Measurements from ENCODE around the gene JAK1.
"Not testable (repeated sequence)": the region's sequence is repeated elsewhere in the genome, so short reads cannot be mapped to it uniquely, and the experiment has no call there.

JAK1 gene

GRCh38 chr1:64950284-64950809 is 16.0 kb downstream of the JAK1 start:
- no peak for DNase-seq (ENCODE audit: low read depth in 1 of 2, low spot score in 1 of 2)

GRCh38 chr1:64948905-64949833 is 17.2 kb downstream of the JAK1 start:
- no peak for DNase-seq (ENCODE audit: low read depth in 1 of 2, low spot score in 1 of 2)

- no peak for DNase-seq (ENCODE audit: low read depth in 1 of 2, low spot score in 1 of 2)
Observed at GRCh38 chr1:64948216-64948615, 18.1 kb downstream of the JAK1 start.

- DNase-seq (ENCODE audit: low read depth in 1 of 2, low spot score in 1 of 2), result no peak
Observed at GRCh38 chr1:64946916-64947315, 19.4 kb downstream of the JAK1 start.

GRCh38 chr1:64944913-64945312 is 21.4 kb downstream of the JAK1 start:
- no peak for DNase-seq (ENCODE audit: low read depth in 1 of 2, low spot score in 1 of 2)

GRCh38 chr1:64942675-64943074 is 23.7 kb downstream of the JAK1 start:
- no peak for DNase-seq (ENCODE audit: low read depth in 1 of 2, low spot score in 1 of 2)

GRCh38 chr1:64942118-64942517 is 24.2 kb downstream of the JAK1 start:
- DNase-seq (ENCODE audit: low read depth in 1 of 2, low spot score in 1 of 2), result no peak

- DNase-seq (ENCODE audit: low read depth in 1 of 2, low spot score in 1 of 2), result no peak
Observed at GRCh38 chr1:64941461-64942117, 24.8 kb downstream of the JAK1 start.

- DNase-seq (ENCODE audit: low read depth in 1 of 2, low spot score in 1 of 2), result no peak
Observed at GRCh38 chr1:64940025-64940424, 26.3 kb downstream of the JAK1 start.

- DNase-seq (ENCODE audit: low read depth in 1 of 2, low spot score in 1 of 2), result no peak
Observed at GRCh38 chr1:64938991-64939390, 27.4 kb downstream of the JAK1 start.

GRCh38 chr1:64936956-64937355 is 29.4 kb downstream of the JAK1 start:
- no peak for DNase-seq (ENCODE audit: low read depth in 1 of 2, low spot score in 1 of 2)

- DNase-seq (ENCODE audit: low read depth in 1 of 2, low spot score in 1 of 2), result no peak
Observed at GRCh38 chr1:64935551-64936155, 30.7 kb downstream of the JAK1 start.

- DNase-seq (ENCODE audit: low read depth in 1 of 2, low spot score in 1 of 2), result no peak
Observed at GRCh38 chr1:64934878-64935275, 31.5 kb downstream of the JAK1 start.

- no peak for DNase-seq (ENCODE audit: low read depth in 1 of 2, low spot score in 1 of 2)
Observed at GRCh38 chr1:64934115-64934877, 32.1 kb downstream of the JAK1 start.

GRCh38 chr1:64933296-64934070 is 32.9 kb downstream of the JAK1 start:
- DNase-seq (ENCODE audit: low read depth in 1 of 2, low spot score in 1 of 2), result no peak

GRCh38 chr1:64932962-64933295 is 33.4 kb downstream of the JAK1 start:
- DNase-seq (ENCODE audit: low read depth in 1 of 2, low spot score in 1 of 2), result no peak

- DNase-seq (ENCODE audit: low read depth in 1 of 2, low spot score in 1 of 2), result not testable (repeated sequence)
Observed at GRCh38 chr1:64930640-64931039, 35.7 kb downstream of the JAK1 start.

GRCh38 chr1:64929221-64929620 is 37.1 kb downstream of the JAK1 start:
- DNase-seq (ENCODE audit: low read depth in 1 of 2, low spot score in 1 of 2), result no peak

GRCh38 chr1:64928325-64928724 is 38.0 kb downstream of the JAK1 start:
- no peak for DNase-seq (ENCODE audit: low read depth in 1 of 2, low spot score in 1 of 2)

GRCh38 chr1:64925594-64925993 is 40.8 kb downstream of the JAK1 start:
- no peak for DNase-seq (ENCODE audit: low read depth in 1 of 2, low spot score in 1 of 2)
